ENCODE measurements around the gene SOX13.

Gene SOX13

GRCh38 chr1:204151552-204152309, 78.8 kb downstream of the SOX13 start, which contains the start of gene ETNK2:
Gene ETNK2 (minus strand): TSS chr1:204152044. CDS start chr1:204151852, 192 bp downstream.
- DNase-seq (ENCODE audit: low read depth in 2 of 3, low spot score in 1 of 3), result no peak

- DNase-seq (ENCODE audit: low read depth in 2 of 3, low spot score in 1 of 3), result no peak
These were observed 79.6 kb downstream of the SOX13 start for GRCh38 chr1:204152310-204153044.

GRCh38 chr1:204153667-204154066, 80.8 kb downstream of the SOX13 start:
- DNase-seq (ENCODE audit: low read depth in 2 of 3, low spot score in 1 of 3), result no peak

- no peak for DNase-seq (ENCODE audit: low read depth in 2 of 3, low spot score in 1 of 3)
These were observed 81.8 kb downstream of the SOX13 start for GRCh38 chr1:204154568-204155255.

- DNase-seq (ENCODE audit: low read depth in 2 of 3, low spot score in 1 of 3), result no peak
These were observed 83.0 kb downstream of the SOX13 start for GRCh38 chr1:204155881-204156280.

- DNase-seq (ENCODE audit: low read depth in 2 of 3, low spot score in 1 of 3), result no peak
These were observed 85.0 kb downstream of the SOX13 start for GRCh38 chr1:204157962-204158361.

GRCh38 chr1:204161609-204162493, 88.9 kb downstream of the SOX13 start:
- DNase-seq (ENCODE audit: low read depth in 2 of 3, low spot score in 1 of 3), result no peak

- peak; percentile 63 to 83 (median 69) for DNase-seq (ENCODE audit: low read depth in 2 of 3, low spot score in 1 of 3)
These were observed 89.7 kb downstream of the SOX13 start for GRCh38 chr1:204162494-204163074.

- no peak for DNase-seq (ENCODE audit: low read depth in 2 of 3, low spot score in 1 of 3)
These were observed 93.3 kb downstream of the SOX13 start, which contains the start of gene REN for GRCh38 chr1:204166219-204166618. Gene REN (minus strand): TSS chr1:204166337. CDS start chr1:204166293, 44 bp downstream.

- DNase-seq (ENCODE audit: low read depth in 2 of 3, low spot score in 1 of 3), result no peak
These were observed 94.8 kb downstream of the SOX13 start for GRCh38 chr1:204167730-204168129.

- DNase-seq (ENCODE audit: low read depth in 2 of 3, low spot score in 1 of 3), result no peak
These were observed 96.9 kb downstream of the SOX13 start for GRCh38 chr1:204169858-204170257.

GRCh38 chr1:204170494-204171155, 97.7 kb downstream of the SOX13 start:
- DNase-seq (ENCODE audit: low read depth in 2 of 3, low spot score in 1 of 3), result no peak

- DNase-seq (ENCODE audit: low read depth in 2 of 3, low spot score in 1 of 3), result no peak
These were observed 98.8 kb downstream of the SOX13 start for GRCh38 chr1:204171751-204172178.

GRCh38 chr1:204172404-204173029, 99.6 kb downstream of the SOX13 start:
- DNase-seq (ENCODE audit: low read depth in 2 of 3, low spot score in 1 of 3), result no peak

GRCh38 chr1:204174958-204175357, 102.0 kb downstream of the SOX13 start:
- no peak for DNase-seq (ENCODE audit: low read depth in 2 of 3, low spot score in 1 of 3)

GRCh38 chr1:204176049-204176448, 103.1 kb downstream of the SOX13 start:
- DNase-seq (ENCODE audit: low read depth in 2 of 3, low spot score in 1 of 3), result no peak

GRCh38 chr1:204177133-204177532, 104.2 kb downstream of the SOX13 start:
- DNase-seq (ENCODE audit: low read depth in 2 of 3, low spot score in 1 of 3), result no peak
